ENCODE measurements around the gene AOC1. TPM values are rescaled to one million over a fixed set of nuclear protein-coding genes. Genes with fewer than 3 reads are reported as not detected.

AOC1 gene
- total and polyA plus RNA-seq, 2 of the 4 experiments (the other 2 are of a cell fraction) = not detected

DNA sequence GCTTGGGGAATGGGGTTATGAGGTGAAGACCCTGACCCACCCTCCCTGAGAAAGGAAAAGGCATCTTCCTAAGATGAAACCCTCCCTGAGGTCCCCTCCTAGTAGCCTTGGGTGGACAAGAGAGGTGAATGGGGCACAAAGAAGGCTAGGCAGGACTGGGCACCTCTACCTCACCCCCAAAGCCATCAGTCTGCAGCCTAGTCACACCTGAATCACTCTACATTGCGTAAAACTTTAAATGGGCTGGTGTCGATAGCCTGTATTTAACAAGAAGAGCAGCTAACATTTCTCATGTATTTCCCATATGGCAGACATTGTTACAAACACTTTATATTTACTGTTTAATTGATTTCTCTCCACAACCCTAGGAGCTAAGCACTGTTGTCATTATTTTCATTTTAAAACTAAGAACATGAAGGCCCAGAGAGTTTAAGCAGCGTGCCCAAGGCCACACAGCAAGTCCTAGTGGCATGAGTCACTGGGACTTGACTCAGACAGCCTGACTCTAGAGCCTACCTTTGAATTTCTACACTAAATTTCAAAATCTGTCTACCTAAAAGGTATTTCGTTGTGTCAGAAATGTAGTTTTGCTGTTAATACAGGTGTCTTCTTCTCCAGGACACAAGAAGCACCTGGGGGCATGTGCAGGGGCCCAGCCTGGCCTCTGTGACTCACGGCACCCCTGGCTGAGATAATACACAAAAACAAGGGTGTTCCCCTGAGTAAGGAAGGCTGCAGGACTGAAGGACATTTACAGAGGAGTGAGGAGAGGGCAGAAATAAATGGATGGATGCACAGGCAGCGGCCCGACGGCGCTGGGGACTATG, 3.4 kb downstream of the AOC1 start:
- no peaks in the 10 kb centered on the region for H3K79me1 ChIP-seq (ENCODE audit: low read depth in 1 of 2, low read length in 2 of 2)
- H4K5ac ChIP-seq (ENCODE audit: low read depth, low read length) = no peak overlapping the region
- intact Hi-C loops (cut with micrococcal nuclease) (no loop called here), dilution Hi-C loops (cut with HindIII; ENCODE audit: low sequenced_read_pairs, unreplicated experiment) (no loop called here), in situ Hi-C loops (cut with MboI; ENCODE audit: low sequenced_read_pairs) (no loop called here)
- H2AFZ ChIP-seq (replicated peaks; ENCODE audit: low read length, poor library complexity) = no peak overlapping the region
- no peaks in the 10 kb centered on the region for H3K9me3 ChIP-seq (ENCODE audit: control insufficient read depth, insufficient read depth, low read length)
- H3K14ac ChIP-seq (replicated peaks; ENCODE audit: low read depth, low read length) = no peak overlapping the region
- peaks cover 9% of the 10 kb centered on the region; the same call in 1 of the 2 replicates for H3K27me3 ChIP-seq (ENCODE audit: control insufficient read depth, insufficient read depth, low read length)
- H3K56ac ChIP-seq (ENCODE audit: extremely low read depth, insufficient read depth, low read length) = no peak overlapping the region
- DNase-seq = no peak
- H2BK20ac ChIP-seq (ENCODE audit: low read depth, low read length) = no peak overlapping the region
- no peak overlapping the region for H3K9ac ChIP-seq (ENCODE audit: low read depth, low read length)
- CTCF ChIA-PET = no interaction called here
- H3K18ac ChIP-seq (ENCODE audit: low read depth, low read length) = no peak overlapping the region
- no peak overlapping the region for H4K8ac ChIP-seq (ENCODE audit: low read depth in 2 of 2, low read length in 2 of 2)
- no peaks in the 10 kb centered on the region for H3K9me1 ChIP-seq (ENCODE audit: insufficient read depth, low read length)
- no peak for TF ChIP-seq FOS (IDR thresholded peaks at IDR 0.05; ENCODE audit: low read depth, low read length)
- TF ChIP-seq SMC3 (IDR thresholded peaks at IDR 0.05; ENCODE audit: low read depth, low read length) = no peak
- no peak for TF ChIP-seq RFX5 (IDR thresholded peaks at IDR 0.05; ENCODE audit: low read depth, low read length)
- TF ChIP-seq CEBPB (IDR thresholded peaks at IDR 0.05; ENCODE audit: low read depth, low read length) = no peak
- no peak for TF ChIP-seq CHD1 (IDR thresholded peaks at IDR 0.05; ENCODE audit: low read depth, low read length)
- TF ChIP-seq MAFK (IDR thresholded peaks at IDR 0.05; ENCODE audit: low read depth, low read length) = no peak
- H2BK120ac ChIP-seq (ENCODE audit: low read depth, low read length) = no peak overlapping the region
- H2AK9ac ChIP-seq (replicated peaks; ENCODE audit: low read depth, low read length, poor library complexity) = no peak overlapping the region
- no peaks in the 10 kb centered on the region for H4K20me1 ChIP-seq (ENCODE audit: insufficient read depth, low read length)
- H3K4me2 ChIP-seq (ENCODE audit: low read depth, low read length) = no peak overlapping the region
- H2BK5ac ChIP-seq (ENCODE audit: low read depth, low read length, poor library complexity, severe bottlenecking) = no peak overlapping the region
- ATAC-seq (ENCODE audit: low read depth) = no peak
- H3K4me1 ChIP-seq (ENCODE audit: control insufficient read depth, insufficient read depth, low read length) = no peaks in the 10 kb centered on the region
- no peak overlapping the region for H3K4ac ChIP-seq (ENCODE audit: low read depth, low read length)
- POLR2A ChIA-PET (ENCODE audit: unreplicated experiment) = no interaction called here
- no TSS peak for BruUV-seq (replicated peaks)
- no peak overlapping the region for H3K27ac ChIP-seq (ENCODE audit: insufficient read depth, low read length)
- H3K4me3 ChIP-seq (ENCODE audit: insufficient read depth, low read depth, low read length) = no peak overlapping the region
- no peak overlapping the region for H2BK15ac ChIP-seq (ENCODE audit: low read depth, low read length)
- H2AK5ac ChIP-seq (ENCODE audit: low read depth, low read length) = no peak overlapping the region
- H3K23ac ChIP-seq (ENCODE audit: low read depth, low read length) = no peak overlapping the region
- H4K91ac ChIP-seq (ENCODE audit: insufficient read depth, low read depth, low read length) = no peak overlapping the region
- no peaks in the 10 kb centered on the region for H3K36me3 ChIP-seq (ENCODE audit: control insufficient read depth, insufficient read depth, low read length)
- 76% methylated on average over 4 of the region's 9 CpGs; no CpG with 5 or more reads in 1 of the 2 experiments for WGBS, 2 experiments (ENCODE audit: extremely low coverage in 2 of 2, insufficient read length in 1 of 2)
